WERI-Rb-1 (cell line): Measurements from ENCODE around the gene MDGA2.

ENCODE experiments used
- DNase-seq: peaks from one replicate; pipeline ENCODE4 v3.0.0-alpha.2; 2020
- H3K27ac ChIP-seq: fragments of 250-450 bp; sonication (Bioruptor Pico); 2 replicates; pipeline ENCODE4 v1.5.1; 2020; ENCODE audit warnings: mild to moderate bottlenecking, moderate library complexity
- H3K27me3 ChIP-seq: fragments of 250-450 bp; sonication (Bioruptor Pico); 2 replicates; pipeline ENCODE4 v1.5.1; 2021; ENCODE audit warnings: mild to moderate bottlenecking, low read depth, moderate library complexity; ENCODE audit not compliant: insufficient read depth, severe bottlenecking
- H3K36me3 ChIP-seq: fragments of 250-450 bp; sonication (Bioruptor Pico); 2 replicates; pipeline ENCODE4 v1.5.1; 2020; ENCODE audit warnings: mild to moderate bottlenecking, moderate library complexity
- H3K4me3 ChIP-seq: 2 replicates; pipeline ENCODE4 v1.5.1; 2011; ENCODE audit warnings: low read depth, mild to moderate bottlenecking, control low read depth, low read length
- H3K9me3 ChIP-seq: fragments of 250-450 bp; sonication (Bioruptor Pico); 2 replicates; pipeline ENCODE4 v1.5.1; 2021; ENCODE audit warnings: mild to moderate bottlenecking, moderate library complexity; ENCODE audit not compliant: severe bottlenecking
- CTCF ChIP-seq: IDR thresholded peaks from 2 replicates; pipeline ENCODE4 v1.5.1; 2011; ENCODE audit warnings: low read depth, mild to moderate bottlenecking, control low read depth, inconsistent platforms, low read length

MDGA2 gene

GRCh38 chr14:46902837-46903236 is 772.6 kb downstream of the MDGA2 start:
- Histone ChIP-seq H3K36me3 (no peaks in the 10 kb centered on the region), H3K27ac (no peak overlapping the region), H3K4me3 (no peak overlapping the region), H3K27me3 (no peaks in the 10 kb centered on the region), H3K9me3 (no peaks in the 10 kb centered on the region)
- no peak for TF ChIP-seq CTCF
- DNase-seq, result no peak

- Histone ChIP-seq H3K4me3 (no peak overlapping the region), H3K9me3 (no peaks in the 10 kb centered on the region), H3K36me3 (no peaks in the 10 kb centered on the region), H3K27me3 (no peaks in the 10 kb centered on the region), H3K27ac (no peak overlapping the region)
- TF ChIP-seq CTCF, result no peak
- no peak for DNase-seq
Measured at GRCh38 chr14:46894476-46894875, 780.9 kb downstream of the MDGA2 start.

- no peak for DNase-seq
- Histone ChIP-seq H3K9me3 (no peaks in the 10 kb centered on the region), H3K27ac (no peak overlapping the region), H3K4me3 (no peak overlapping the region), H3K27me3 (no peaks in the 10 kb centered on the region), H3K36me3 (no peaks in the 10 kb centered on the region)
- TF ChIP-seq CTCF, result no peak
Measured at GRCh38 chr14:46887144-46887543, 788.3 kb downstream of the MDGA2 start.

GRCh38 chr14:46885566-46885965 is 789.8 kb downstream of the MDGA2 start:
- H3K4me3 ChIP-seq, result no peak overlapping the region
- DNase-seq, result no peak
- no peaks in the 10 kb centered on the region for H3K27me3 ChIP-seq
- H3K9me3 ChIP-seq, result no peaks in the 10 kb centered on the region
- H3K36me3 ChIP-seq, result no peaks in the 10 kb centered on the region
- no peak for TF ChIP-seq CTCF
- no peak overlapping the region for H3K27ac ChIP-seq

- H3K9me3 ChIP-seq, result no peaks in the 10 kb centered on the region
- no peak overlapping the region for H3K4me3 ChIP-seq
- H3K36me3 ChIP-seq, result no peaks in the 10 kb centered on the region
- no peak for TF ChIP-seq CTCF
- no peak overlapping the region for H3K27ac ChIP-seq
- DNase-seq, result no peak
- H3K27me3 ChIP-seq, result no peaks in the 10 kb centered on the region
Measured at GRCh38 chr14:46861753-46862152, 813.7 kb downstream of the MDGA2 start.

- Histone ChIP-seq H3K27ac (no peak overlapping the region), H3K9me3 (no peaks in the 10 kb centered on the region), H3K4me3 (no peak overlapping the region), H3K36me3 (no peaks in the 10 kb centered on the region), H3K27me3 (no peaks in the 10 kb centered on the region)
- TF ChIP-seq CTCF, result no peak
- no peak for DNase-seq
Measured at GRCh38 chr14:46840944-46841720, 834.3 kb downstream of the MDGA2 start.
